GM12864 (cell line): ENCODE measurements around the gene SH3PXD2A.

Experiments
- DNase-seq: peaks from one replicate; pipeline ENCODE4 v3.0.0-alpha.2; 2011; ENCODE audit warnings: low read depth
- H3K4me3 ChIP-seq: 2 replicates; pipeline ENCODE4 v1.5.1; 2011; ENCODE audit warnings: mild to moderate bottlenecking, low read depth, low read length, control low read depth
- TF ChIP-seq, protein P1 (sequence below): IDR thresholded peaks from 2 replicates; pipeline ENCODE4 v1.5.1; 2011; ENCODE audit warnings: low read depth, mild to moderate bottlenecking, moderate library complexity, low read length, control low read depth, inconsistent platforms; ENCODE audit errors: missing control alignments

The SH3PXD2A gene

GRCh38 chr10:103584216-103585010 is 271.0 kb downstream of the SH3PXD2A start:
- H3K4me3 ChIP-seq, result peak overlapping the region; percentile 55
- DNase-seq, result peak; percentile 34
- TF ChIP-seq, protein P1, sequence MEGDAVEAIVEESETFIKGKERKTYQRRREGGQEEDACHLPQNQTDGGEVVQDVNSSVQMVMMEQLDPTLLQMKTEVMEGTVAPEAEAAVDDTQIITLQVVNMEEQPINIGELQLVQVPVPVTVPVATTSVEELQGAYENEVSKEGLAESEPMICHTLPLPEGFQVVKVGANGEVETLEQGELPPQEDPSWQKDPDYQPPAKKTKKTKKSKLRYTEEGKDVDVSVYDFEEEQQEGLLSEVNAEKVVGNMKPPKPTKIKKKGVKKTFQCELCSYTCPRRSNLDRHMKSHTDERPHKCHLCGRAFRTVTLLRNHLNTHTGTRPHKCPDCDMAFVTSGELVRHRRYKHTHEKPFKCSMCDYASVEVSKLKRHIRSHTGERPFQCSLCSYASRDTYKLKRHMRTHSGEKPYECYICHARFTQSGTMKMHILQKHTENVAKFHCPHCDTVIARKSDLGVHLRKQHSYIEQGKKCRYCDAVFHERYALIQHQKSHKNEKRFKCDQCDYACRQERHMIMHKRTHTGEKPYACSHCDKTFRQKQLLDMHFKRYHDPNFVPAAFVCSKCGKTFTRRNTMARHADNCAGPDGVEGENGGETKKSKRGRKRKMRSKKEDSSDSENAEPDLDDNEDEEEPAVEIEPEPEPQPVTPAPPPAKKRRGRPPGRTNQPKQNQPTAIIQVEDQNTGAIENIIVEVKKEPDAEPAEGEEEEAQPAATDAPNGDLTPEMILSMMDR, result no peak

DNA sequence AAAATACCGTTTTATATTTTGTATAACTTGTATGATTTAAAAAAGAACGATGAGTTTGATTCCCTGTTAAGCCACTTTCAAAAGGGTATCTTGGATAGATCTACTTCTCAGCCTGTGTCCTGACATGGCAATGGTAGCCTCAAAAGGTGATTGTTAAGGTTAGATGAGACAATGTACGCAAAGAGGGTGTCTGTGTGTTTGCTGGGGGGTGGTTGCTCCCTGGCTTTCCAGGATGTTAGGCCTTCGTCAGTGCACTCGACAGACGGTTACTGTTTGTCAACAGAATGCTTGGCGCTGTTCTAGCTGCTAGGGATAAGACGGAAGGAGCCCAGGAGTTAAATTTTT is 271.5 kb downstream of the SH3PXD2A start:
- no peak for DNase-seq
- peak overlapping the region; percentile 55; the same call in 1 of the 2 replicates for H3K4me3 ChIP-seq
- TF ChIP-seq, protein P1, result no peak

- no peak for DNase-seq
- TF ChIP-seq, protein P1, result no peak
- H3K4me3 ChIP-seq, result no peak overlapping the region
Observed at GRCh38 chr10:103582331-103583123, 272.8 kb downstream of the SH3PXD2A start.

DNA sequence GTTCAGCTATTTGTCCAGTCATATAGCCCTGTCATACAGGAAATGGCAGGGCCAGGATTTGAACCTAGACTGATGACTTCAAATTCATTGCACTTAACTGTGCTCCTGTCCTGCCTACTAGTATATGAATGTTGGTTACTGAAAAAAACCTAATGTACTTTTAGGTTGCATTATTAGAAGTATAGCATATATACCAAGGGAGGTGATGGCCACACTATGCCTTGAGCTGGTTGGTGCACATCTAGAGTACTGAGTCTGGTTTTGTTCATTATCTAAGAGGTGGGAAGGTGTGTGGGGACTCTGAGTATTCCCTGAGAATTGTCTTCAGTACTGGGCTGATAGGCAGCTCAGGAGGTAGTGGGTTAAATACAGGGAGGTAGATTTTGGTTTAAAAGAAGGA is 273.9 kb downstream of the SH3PXD2A start:
- no peak for DNase-seq
- TF ChIP-seq, protein P1, result no peak
- H3K4me3 ChIP-seq, result no peak overlapping the region

DNA sequence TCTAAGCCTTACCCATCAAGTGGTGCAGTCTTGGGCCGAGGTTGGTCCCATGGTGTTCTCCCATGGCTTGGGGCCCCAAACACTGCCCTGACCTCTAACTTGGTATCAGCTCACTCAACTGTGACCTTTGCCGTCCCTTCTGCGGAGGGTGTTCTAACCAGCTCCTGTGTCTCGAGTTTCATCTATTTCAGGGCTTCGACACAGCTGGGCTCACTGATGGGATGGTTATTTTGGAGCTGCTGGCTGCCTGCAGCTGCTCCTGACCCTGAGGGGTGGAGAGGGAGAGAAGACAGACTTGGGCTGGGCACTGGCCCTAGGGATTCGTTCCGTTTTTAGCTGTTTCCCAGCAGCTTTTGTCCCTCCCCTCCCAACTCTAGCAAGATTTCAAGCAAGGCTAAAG is 274.9 kb downstream of the SH3PXD2A start:
- DNase-seq, result no peak
- TF ChIP-seq, protein P1, result no peak
- no peak overlapping the region for H3K4me3 ChIP-seq

GRCh38 chr10:103580011-103580410 is 275.4 kb downstream of the SH3PXD2A start:
- no peak overlapping the region for H3K4me3 ChIP-seq
- TF ChIP-seq, protein P1, result no peak
- no peak for DNase-seq
